IPS DF 19.7 (cell line): Measurements from ENCODE around the gene B3GALNT2.

ENCODE experiments used
- DNase-seq: peaks from one replicate; pipeline ENCODE4 v3.0.0-alpha.2; 2013; ENCODE audit warnings: low read depth, low spot score

B3GALNT2 gene

DNA sequence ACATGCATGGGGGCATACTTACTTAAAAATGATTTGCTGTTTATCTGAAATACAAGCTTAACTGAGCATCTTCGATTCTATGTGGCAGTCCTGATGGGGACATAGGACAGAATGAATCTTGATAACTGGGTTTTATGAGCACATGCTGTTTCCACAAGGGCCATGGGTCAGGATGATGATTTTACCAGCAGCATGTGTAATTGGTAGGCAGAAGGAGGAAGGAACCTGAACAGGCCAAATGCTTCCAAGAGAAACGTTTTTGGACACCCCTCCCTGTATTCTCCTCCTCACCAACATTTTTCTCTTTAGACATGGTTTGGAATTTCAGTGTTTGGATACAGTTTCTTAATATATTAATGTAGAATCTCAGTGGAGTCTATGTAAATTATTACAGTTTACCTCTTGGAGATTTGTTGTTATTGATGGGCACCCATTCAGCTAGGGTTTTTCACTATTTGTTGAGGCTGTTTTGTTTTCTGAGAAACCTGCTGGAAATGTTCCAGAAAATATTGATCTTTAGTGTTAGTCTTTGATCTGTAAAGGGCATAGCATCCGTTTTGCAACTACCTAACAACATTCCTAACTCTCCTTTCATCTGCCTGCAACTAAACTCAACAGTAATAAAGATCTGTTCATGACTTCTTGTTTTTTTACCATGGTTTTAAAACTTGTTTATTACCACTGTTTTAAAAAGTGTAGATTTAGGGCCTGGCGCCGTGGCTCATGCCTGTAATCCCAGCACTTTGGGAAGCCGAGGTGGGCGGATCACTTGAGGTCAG is 95.0 kb downstream of the B3GALNT2 start:
- DNase-seq = no peak

- DNase-seq = no peak
Observed at GRCh38 chr1:235408503-235408960, 95.7 kb downstream of the B3GALNT2 start.

DNA sequence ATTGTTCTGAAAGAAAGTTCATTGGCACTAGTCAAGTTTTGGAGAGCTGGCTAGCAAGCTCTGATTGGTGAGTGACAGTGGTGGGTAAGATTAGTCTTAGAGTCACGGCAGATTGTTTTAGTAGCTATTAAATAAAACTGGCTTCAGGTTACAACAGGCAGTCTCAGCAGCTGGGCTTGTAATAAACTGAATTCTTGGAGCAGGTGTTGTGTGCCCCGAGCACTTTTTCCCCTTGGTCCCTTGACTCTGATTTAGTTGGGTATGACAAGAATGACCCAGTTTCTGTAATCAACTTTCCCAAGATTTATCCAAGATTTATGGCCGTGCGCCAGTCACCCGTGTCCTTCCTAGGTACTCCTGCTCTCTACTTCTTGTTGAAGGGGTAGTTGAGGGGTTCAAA is 96.8 kb downstream of the B3GALNT2 start:
- no peak for DNase-seq

GRCh38 chr1:235404190-235404589 is 100.1 kb downstream of the B3GALNT2 start:
- no peak for DNase-seq

GRCh38 chr1:235403593-235403992 is 100.7 kb downstream of the B3GALNT2 start:
- no peak for DNase-seq

GRCh38 chr1:235402457-235403200 is 101.6 kb downstream of the B3GALNT2 start:
- DNase-seq = no peak

GRCh38 chr1:235401251-235401650 is 103.0 kb downstream of the B3GALNT2 start:
- DNase-seq = no peak
